Stimulated activated CD4-positive, alpha-beta T cell treated with anti-CD3 and anti-CD28 coated beads, Interleukin-2, amount 100 ng/mL, for 4 hours (primary cell): Measurements from ENCODE around the gene SERPINB12.

ENCODE experiments used
- DNase-seq: peaks from one replicate; pipeline ENCODE4 v3.0.0-alpha.2; 2020; ENCODE audit warnings: low read depth

The SERPINB12 gene

DNA sequence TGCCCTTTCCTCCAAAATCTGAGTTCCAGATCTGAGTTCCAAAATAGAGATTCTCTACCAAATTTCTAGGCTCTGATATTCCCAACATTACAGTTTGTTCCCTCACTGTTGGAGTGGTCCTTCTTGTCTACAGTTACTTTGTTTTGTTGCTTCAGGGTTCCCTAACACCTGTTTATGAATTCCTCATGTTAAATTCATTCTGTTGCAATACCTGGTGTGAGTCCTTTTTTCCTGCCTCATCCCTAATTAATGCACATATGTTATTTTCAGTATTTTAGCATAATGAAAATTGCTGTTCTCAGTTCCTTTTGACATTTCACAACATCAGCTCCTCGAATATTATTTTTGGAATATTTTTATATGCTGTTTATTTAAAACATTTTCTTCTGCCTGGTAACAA lies 61.2 kb downstream of the SERPINB12 start:
- no peak for DNase-seq

DNA sequence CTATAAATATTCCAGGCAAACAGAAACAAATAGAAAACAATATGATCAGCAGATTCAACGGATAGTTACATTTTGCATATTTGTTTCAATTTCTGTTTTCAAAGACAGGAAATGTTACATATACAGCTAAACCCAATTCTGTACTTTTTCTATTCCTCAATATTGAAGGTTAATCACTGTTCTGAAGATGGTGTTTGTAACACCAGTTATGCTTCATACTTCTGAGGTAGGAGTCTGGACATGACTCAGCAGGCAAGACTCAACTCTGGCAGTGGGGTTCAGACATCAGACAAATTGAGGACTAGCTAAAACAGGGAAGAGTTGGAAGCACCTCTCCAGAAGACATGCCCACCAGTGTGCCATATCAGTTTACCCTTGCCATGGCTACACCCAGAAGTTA lies 61.6 kb downstream of the SERPINB12 start:
- no peak for DNase-seq

- no peak for DNase-seq
Observed at GRCh38 chr18:63604791-63605567, 62.8 kb downstream of the SERPINB12 start.

DNA sequence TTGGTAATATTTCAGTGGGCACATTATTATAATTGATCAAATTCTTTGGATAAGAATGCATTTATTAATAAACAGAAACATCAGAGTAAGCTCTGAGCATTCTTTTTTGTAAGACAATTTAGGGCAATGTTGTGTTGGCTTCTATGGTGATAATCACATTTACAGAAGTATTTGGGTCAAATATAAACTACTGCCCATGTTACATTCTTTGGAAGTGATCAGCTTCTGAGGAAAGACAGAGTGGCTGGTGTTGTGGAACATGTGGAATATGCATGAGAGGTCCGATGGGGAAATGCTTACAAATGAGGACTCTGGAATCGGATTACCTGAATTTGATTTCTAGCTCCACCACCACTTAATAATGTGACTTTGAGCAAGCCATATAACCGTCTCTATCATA lies 64.4 kb downstream of the SERPINB12 start:
- DNase-seq = no peak

DNA sequence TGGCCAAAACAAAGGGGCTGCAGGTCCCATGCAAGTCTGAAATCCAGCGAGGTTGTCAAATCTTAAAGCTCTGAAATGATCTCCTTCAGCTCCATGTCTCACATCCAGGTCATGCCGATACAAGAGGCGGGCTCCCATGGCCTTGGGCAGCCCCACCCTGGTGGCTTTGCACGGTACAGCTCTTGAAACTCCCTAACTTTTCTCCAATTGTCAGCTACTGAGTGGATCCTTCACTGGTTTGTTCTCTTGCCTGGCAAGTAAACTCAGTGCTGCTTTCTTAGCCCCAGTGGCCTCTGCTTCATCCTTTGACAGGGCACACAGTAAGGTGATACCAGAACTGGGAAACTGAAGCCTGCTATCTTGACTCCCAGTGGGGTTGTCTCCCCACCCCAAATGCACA lies 71.3 kb downstream of the SERPINB12 start:
- no peak for DNase-seq

DNA sequence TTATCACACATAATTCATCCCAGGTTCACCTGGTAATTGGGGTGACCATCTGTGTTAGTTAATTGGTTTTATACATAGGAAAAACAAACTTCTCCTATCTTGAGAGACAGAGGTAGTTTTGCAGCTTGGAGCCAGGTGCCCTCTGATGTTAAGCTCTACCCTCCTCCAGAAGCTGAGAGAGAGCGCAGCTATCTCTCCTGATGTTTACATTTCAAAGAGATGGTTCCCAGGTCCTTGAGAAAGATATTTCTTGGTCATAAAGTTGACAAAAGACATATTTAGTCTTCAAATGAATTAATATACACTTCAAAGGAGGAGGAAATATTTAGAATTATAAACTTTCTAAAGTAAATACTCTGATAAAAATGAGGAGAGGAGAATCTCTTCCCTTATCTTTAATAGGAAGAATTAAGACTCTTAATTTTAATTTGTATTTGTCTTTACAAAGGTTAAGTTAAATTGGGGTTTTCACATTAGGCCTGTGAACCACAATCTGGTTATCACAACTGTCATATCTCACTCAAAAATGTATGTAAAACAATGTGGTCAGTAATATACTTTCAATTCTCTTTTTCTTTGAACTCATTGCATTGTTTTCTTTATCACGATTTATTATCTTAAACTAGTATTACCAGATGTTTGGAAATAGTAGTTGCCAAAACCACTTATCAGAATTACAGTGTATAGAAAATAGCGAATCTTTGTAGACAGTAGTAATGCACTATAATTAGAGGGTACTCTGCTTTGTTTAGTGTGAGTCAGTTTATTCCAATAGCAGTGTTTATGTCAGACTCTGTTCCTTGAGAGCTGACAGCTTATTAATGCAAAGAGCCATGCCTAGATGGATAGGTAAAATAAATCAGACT lies 75.1 kb downstream of the SERPINB12 start:
- no peak for DNase-seq

DNA sequence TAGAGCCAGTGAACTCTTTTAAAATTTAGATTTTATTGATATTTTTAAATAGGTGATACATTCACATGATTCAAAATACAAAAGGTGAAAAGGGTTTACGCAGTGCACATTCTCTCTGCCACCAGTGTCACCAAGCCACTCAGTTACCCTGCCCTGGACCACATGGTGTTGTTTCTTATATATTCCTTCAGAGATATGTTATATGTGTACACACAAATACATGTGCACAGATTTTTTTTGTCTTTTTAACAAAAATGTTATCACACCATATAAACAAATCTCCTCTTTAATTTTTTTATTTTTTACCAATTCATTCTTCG lies 75.7 kb downstream of the SERPINB12 start:
- DNase-seq = no peak
